HCT116 (cell line): Measurements from ENCODE around the gene AOAH. TPM values are rescaled to one million over a fixed set of nuclear protein-coding genes. Genes with fewer than 3 reads are reported as not detected.
"Not testable (repeated sequence)": the region's sequence is repeated elsewhere in the genome, so short reads cannot be mapped to it uniquely, and the experiment has no call there.

Experiments used
- ATAC-seq: fragments of 200-7000 bp; cut with Tn5 transposase; 2 replicates; pipeline ENCODE4 v1.9.1; 2020; ENCODE audit warnings: mild to moderate bottlenecking, moderate library complexity
- BruUV-seq: library from RNA; stranded (reverse); fragments of 400-500 nt; replicated peaks from 2 replicates; lab custom pipeline; 2021; lab: Mats Ljungman, UMichigan
- CTCF ChIA-PET: fragments of 300-600 bp; sonication (Branson Sonifier 250); formaldehyde crosslinking; loops from one replicate; lab custom pipeline; 2021; ENCODE audit warnings: antibody characterized with exemption; lab: Charles Lee
- POLR2A ChIA-PET: fragments of 300-600, 350-600 bp; sonication (Branson Sonifier 250); formaldehyde crosslinking; loops from one replicate; lab custom pipeline; 2021; ENCODE audit warnings: antibody characterized with exemption; lab: Charles Lee
- RAD21 ChIA-PET, 2 experiments: fragments of 300-600 bp; sonication (Branson Sonifier 250); formaldehyde crosslinking; loops; one replicate each; lab custom pipeline; 2023; ENCODE audit warnings: low total read pairs in 2 of 2; ENCODE audit not compliant: uncharacterized antibody in 2 of 2, unreplicated experiment in 2 of 2, low non-redundant PET in 1 of 2; lab: Charles Lee
- DNase-seq: peaks from one replicate; pipeline ENCODE4 v3.0.0-alpha.2; 2010; ENCODE audit warnings: low read depth, low spot score
- H2AFZ ChIP-seq: fragments of 200-600 bp; shearing (Covaris generic), sonication (generic); 2 replicates; pipeline ENCODE4 v1.6.1; 2017; ENCODE audit warnings: low read depth, mixed run types, mixed read lengths, antibody characterized with exemption, low read length; ENCODE audit not compliant: poor library complexity, severe bottlenecking
- H3K27ac ChIP-seq: 2 replicates; pipeline ENCODE4 v1.5.1; 2012; ENCODE audit warnings: low read depth, low read length
- H3K27me3 ChIP-seq: fragments of 200-600 bp; sonication (generic); 2 replicates; pipeline ENCODE4 v1.6.1; 2016; ENCODE audit warnings: mixed run types, low read length, mixed read lengths; ENCODE audit not compliant: insufficient read depth
- H3K36me3 ChIP-seq, 2 experiments: fragments of 200-500 bp in 1 of 2; fragments of 200-600 bp in 1 of 2; sonication (Bioruptor generic) in 1 of 2; sonication (generic) in 1 of 2; 2 replicates each; pipeline versions ENCODE4 v1.5.1 to v1.6.1; 2014 to 2016; ENCODE audit warnings: low read length in 2 of 2, inconsistent platforms in 1 of 2, mixed read lengths in 1 of 2, mixed run types in 1 of 2; ENCODE audit not compliant: insufficient read depth in 2 of 2, control insufficient read depth in 1 of 2
- H3K4me1 ChIP-seq, 2 experiments: fragments of 200-600 bp in 1 of 2; sonication (generic) in 1 of 2; 2 replicates each; pipeline versions ENCODE4 v1.5.1 to v1.6.1; 2012 to 2017; ENCODE audit warnings: low read length in 2 of 2, inconsistent platforms in 1 of 2, mild to moderate bottlenecking in 1 of 2, mixed read lengths in 1 of 2, mixed run types in 1 of 2, moderate library complexity in 1 of 2; ENCODE audit not compliant: insufficient read depth in 2 of 2, control insufficient read depth in 1 of 2
- H3K4me2 ChIP-seq: fragments of 200-600 bp; sonication (generic); 2 replicates; pipeline ENCODE4 v1.6.1; 2017; ENCODE audit warnings: mixed run types, low read length, mixed read lengths
- H3K4me3 ChIP-seq, 2 experiments: fragments of 200-600 bp in 1 of 2; sonication (generic) in 1 of 2; replicated peaks in 1 of 2; 2 replicates each; pipeline ENCODE4 v1.5.1; 2011 to 2016; ENCODE audit warnings: low read length in 2 of 2, control low read depth in 1 of 2, low read depth in 1 of 2, mild to moderate bottlenecking in 1 of 2, mixed read lengths in 1 of 2, mixed run types in 1 of 2
- H3K79me2 ChIP-seq: fragments of 200-600 bp; sonication (generic); 2 replicates; pipeline ENCODE4 v1.6.1; 2017; ENCODE audit warnings: mild to moderate bottlenecking, mixed run types, low read length, moderate library complexity, mixed read lengths; ENCODE audit not compliant: insufficient read depth
- H3K9ac ChIP-seq: fragments of 200-600 bp; sonication (generic); 2 replicates; pipeline ENCODE4 v1.6.1; 2016; ENCODE audit warnings: low read length, mixed read lengths
- H3K9me2 ChIP-seq: fragments of 200-600 bp; sonication (generic), shearing (Covaris generic); 2 replicates; pipeline ENCODE4 v1.6.1; 2017; ENCODE audit warnings: mixed run types, mild to moderate bottlenecking, moderate library complexity; ENCODE audit not compliant: insufficient read depth
- H3K9me3 ChIP-seq, 2 experiments: fragments of 200-500 bp in 1 of 2; fragments of 200-600 bp in 1 of 2; sonication (Bioruptor generic) in 1 of 2; sonication (generic) in 1 of 2; 2 replicates each; pipeline ENCODE4 v1.6.1; 2014 to 2017; ENCODE audit warnings: low read length in 2 of 2, mixed read lengths in 2 of 2, inconsistent platforms in 1 of 2, low read depth in 1 of 2, mild to moderate bottlenecking in 1 of 2, mixed run types in 1 of 2, moderate library complexity in 1 of 2; ENCODE audit not compliant: control insufficient read depth in 1 of 2, insufficient read depth in 1 of 2
- H4K20me1 ChIP-seq: fragments of 200-600 bp; sonication (generic), shearing (Covaris generic); 2 replicates; pipeline ENCODE4 v1.6.1; 2017; ENCODE audit warnings: mixed run types, mild to moderate bottlenecking, moderate library complexity; ENCODE audit not compliant: insufficient read depth
- ELF1 ChIP-seq: IDR thresholded peaks from 2 replicates; pipeline ENCODE4 v1.6.1; 2012; ENCODE audit warnings: low read depth, borderline replicate concordance
- EZH2 ChIP-seq: fragments of 200-600 bp; sonication (generic); IDR thresholded peaks from 2 replicates; pipeline ENCODE4 v1.6.1; 2017; ENCODE audit warnings: antibody characterized with exemption, mixed run types
- FOSL1 ChIP-seq: IDR thresholded peaks from 2 replicates; pipeline ENCODE4 v1.6.1; 2012; ENCODE audit warnings: low read depth
- JUND ChIP-seq: IDR thresholded peaks from 2 replicates; pipeline ENCODE4 v1.6.1; 2012
- POLR2A ChIP-seq: IDR thresholded peaks from 2 replicates; pipeline ENCODE4 v1.7.0; 2011; ENCODE audit warnings: borderline replicate concordance; ENCODE audit not compliant: insufficient read depth, insufficient read length; ENCODE audit errors: extremely low read depth
- REST ChIP-seq: IDR thresholded peaks from 2 replicates; pipeline ENCODE4 v1.6.1; 2012; ENCODE audit warnings: low read depth
- SIN3A ChIP-seq: IDR thresholded peaks from 2 replicates; pipeline ENCODE4 v1.6.1; 2012; ENCODE audit warnings: low read depth
- SP1 ChIP-seq: IDR thresholded peaks from 2 replicates; pipeline ENCODE4 v1.6.1; 2012; ENCODE audit warnings: low read depth
- SRF ChIP-seq: IDR thresholded peaks from 2 replicates; pipeline ENCODE4 v1.6.1; 2012; ENCODE audit warnings: low read depth
- TCF7L2 ChIP-seq: IDR thresholded peaks from 2 replicates; pipeline ENCODE4 v1.7.0; 2011; ENCODE audit warnings: borderline replicate concordance, inconsistent platforms; ENCODE audit not compliant: insufficient read depth, insufficient read length; ENCODE audit errors: extremely low read depth
- YY1 ChIP-seq: IDR thresholded peaks from 2 replicates; pipeline ENCODE4 v1.6.1; 2011; ENCODE audit warnings: low read length, low read depth, moderate library complexity, mild to moderate bottlenecking; ENCODE audit not compliant: insufficient replicate concordance; ENCODE audit errors: extremely low read depth
- ZBTB33 ChIP-seq: IDR thresholded peaks from 2 replicates; pipeline ENCODE4 v1.6.1; 2011; ENCODE audit warnings: mild to moderate bottlenecking, low read length, moderate library complexity; ENCODE audit not compliant: insufficient replicate concordance; ENCODE audit errors: extremely low read depth
- ZFX ChIP-seq: fragments of 450-650 bp; IDR thresholded peaks from 2 replicates; pipeline ENCODE4 v1.6.1; 2017
- ZNF274 ChIP-seq: fragments of 200-500 bp; sonication (Bioruptor generic); IDR thresholded peaks from 2 replicates; pipeline ENCODE4 v1.6.1; 2014; ENCODE audit warnings: mild to moderate bottlenecking, low read depth, low read length, inconsistent platforms
- intact Hi-C: fragments of 100-400 bp; cut with micrococcal nuclease; formaldehyde crosslinking; loops from 2 replicates; pipeline ENCODE4 v1.10.0; 2022
- total RNA-seq: library from RNA; stranded (reverse); gene quantifications from one replicate; pipeline ENCODE4 v1.2.1, GENCODE V29; 2021; ENCODE audit not compliant: unreplicated experiment

AOAH gene
- total RNA-seq, 1 experiment from 2014 or later = 1.1 TPM

DNA sequence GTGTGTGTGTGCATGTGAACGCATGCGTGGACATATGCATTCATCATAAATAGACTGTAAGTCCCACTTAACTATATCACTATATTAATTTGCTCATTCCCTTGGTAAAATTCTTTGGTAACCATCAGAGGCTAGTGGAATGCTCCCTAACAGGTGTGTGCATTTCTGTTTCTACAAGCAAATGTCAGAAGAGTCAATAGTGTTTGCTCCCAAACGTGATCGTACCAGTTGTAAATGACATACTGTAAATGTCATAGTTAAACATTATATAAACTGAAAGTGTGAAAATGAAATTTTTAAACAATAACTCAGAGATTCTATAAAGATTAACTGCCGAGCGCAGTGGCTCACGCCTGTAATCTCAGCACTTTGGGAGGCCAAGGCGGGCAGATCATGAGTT is 240.0 kb downstream of the AOAH start:
- ChIA-PET POLR2A (no interaction called here), RAD21 (interaction anchor here in 1 of 2 experiments (0.7 kb wide), 1 partner anchor 715 kb away, joined by 6 read pairs; no protein-coding TSS in a partner anchor), CTCF (no interaction called here)
- Histone ChIP-seq H3K9me3 (no peaks in the 10 kb centered on the region), H3K4me1 (no peaks in the 10 kb centered on the region), H3K36me3 (no peaks in the 10 kb centered on the region), H2AFZ (no peak overlapping the region), H3K27me3 (no peaks in the 10 kb centered on the region), H3K4me3 (no peak overlapping the region), H3K79me2 (no peaks in the 10 kb centered on the region), H3K4me2 (no peak overlapping the region), H3K27ac (no peak overlapping the region), H4K20me1 (no peaks in the 10 kb centered on the region), H3K9ac (no peak overlapping the region), H3K9me2 (no peaks in the 10 kb centered on the region)
- DNase-seq (no peak), ATAC-seq (no peak)
- BruUV-seq = no TSS peak
- intact Hi-C loops = no loop called here
- no peak for TF ChIP-seq JUND
- TF ChIP-seq ZNF274 = no peak
- TF ChIP-seq ELF1 = no peak
- no peak for TF ChIP-seq POLR2A
- TF ChIP-seq SP1 = no peak
- TF ChIP-seq SRF = no peak
- no peak for TF ChIP-seq ZFX
- TF ChIP-seq REST = no peak
- TF ChIP-seq YY1 = no peak
- TF ChIP-seq EZH2 = no peak
- no peak for TF ChIP-seq FOSL1
- no peak for TF ChIP-seq ZBTB33
- TF ChIP-seq TCF7L2 = no peak
- TF ChIP-seq SIN3A = no peak

DNA sequence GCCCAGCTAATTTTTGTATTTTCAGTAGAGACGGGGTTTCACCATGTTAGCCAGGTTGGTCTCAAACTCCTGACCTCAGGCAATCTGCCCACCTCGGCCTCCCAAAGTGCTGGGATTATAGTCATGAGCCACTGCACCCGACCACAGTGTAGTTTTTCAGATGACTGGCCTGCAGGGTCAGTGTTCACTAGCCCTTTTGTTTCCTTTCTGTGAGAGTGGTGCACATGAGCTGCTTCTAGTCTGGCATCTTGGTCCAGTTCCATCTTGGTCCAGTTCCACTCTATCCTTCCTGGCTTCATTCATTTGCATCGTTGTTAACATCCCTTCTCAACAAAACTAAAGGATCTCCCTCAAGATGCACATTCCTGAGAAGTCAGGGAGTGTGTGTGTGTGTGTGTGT is 240.4 kb downstream of the AOAH start:
- H3K4me2 ChIP-seq, BruUV-seq, intact Hi-C loops, H3K36me3 ChIP-seq, H3K4me3 ChIP-seq, H3K27me3 ChIP-seq, H3K27ac ChIP-seq, H3K4me1 ChIP-seq, H2AFZ ChIP-seq, POLR2A ChIA-PET, H4K20me1 ChIP-seq, H3K9ac ChIP-seq, CTCF ChIA-PET, ATAC-seq, H3K79me2 ChIP-seq, H3K9me2 ChIP-seq, DNase-seq, H3K9me3 ChIP-seq: not testable (repeated sequence)
- RAD21 ChIA-PET = interaction anchor here in 1 of 2 experiments (0.7 kb wide), 1 partner anchor 715 kb away, joined by 6 read pairs; no protein-coding TSS in a partner anchor
